HG02943 (cell line): Measurements from ENCODE around the gene CTNNAL1.
A peak's percentile ranks its signal among the peaks of the same experiment; 100 is the strongest.

Experiments used
- ATAC-seq: cut with Tn5 transposase; IDR thresholded peaks from one replicate; pipeline ENCODE4 v1.9.1; 2021; ENCODE audit warnings: mild to moderate bottlenecking, low read depth, moderate library complexity; ENCODE audit not compliant: unreplicated experiment

The CTNNAL1 gene

GRCh38 chr9:109030426-109030825 is 17.1 kb upstream of the CTNNAL1 start:
- no peak for ATAC-seq

- ATAC-seq: no peak
Observed at GRCh38 chr9:109028457-109028856, 15.2 kb upstream of the CTNNAL1 start.

GRCh38 chr9:109027176-109027575 is 13.9 kb upstream of the CTNNAL1 start:
- no peak for ATAC-seq

GRCh38 chr9:109026306-109026705 is 13.0 kb upstream of the CTNNAL1 start:
- no peak for ATAC-seq

GRCh38 chr9:109022873-109023272 is 9.6 kb upstream of the CTNNAL1 start:
- ATAC-seq: no peak

- no peak for ATAC-seq
Observed at GRCh38 chr9:109020581-109021511, 7.5 kb upstream of the CTNNAL1 start.

- ATAC-seq: no peak
Observed at GRCh38 chr9:109020113-109020512, 6.8 kb upstream of the CTNNAL1 start.

- no peak for ATAC-seq
Observed at GRCh38 chr9:109019420-109019819, 6.1 kb upstream of the CTNNAL1 start.

GRCh38 chr9:109017493-109017892 is 4.2 kb upstream of the CTNNAL1 start:
- no peak for ATAC-seq

GRCh38 chr9:109017061-109017460 is 3.8 kb upstream of the CTNNAL1 start:
- ATAC-seq: no peak

GRCh38 chr9:109016132-109016531 is 2.8 kb upstream of the CTNNAL1 start:
- ATAC-seq: no peak

- no peak for ATAC-seq
Observed at GRCh38 chr9:109014608-109015280, 1.4 kb upstream of the CTNNAL1 start.

GRCh38 chr9:109013679-109014607 is 644 bp upstream of the CTNNAL1 start:
- ATAC-seq: no peak

GRCh38 chr9:109012009-109012875 is 1.1 kb downstream of the CTNNAL1 start:
- peak; percentile 30 for ATAC-seq

GRCh38 chr9:109011231-109011671 is 2.0 kb downstream of the CTNNAL1 start:
- no peak for ATAC-seq

- no peak for ATAC-seq
Observed at GRCh38 chr9:109010746-109011145, 2.6 kb downstream of the CTNNAL1 start.

GRCh38 chr9:109005678-109006077 is 7.6 kb downstream of the CTNNAL1 start:
- ATAC-seq: no peak

GRCh38 chr9:109003116-109003515 is 10.2 kb downstream of the CTNNAL1 start:
- no peak for ATAC-seq

- ATAC-seq: no peak
Observed at GRCh38 chr9:109002141-109002540, 11.2 kb downstream of the CTNNAL1 start.

- no peak for ATAC-seq
Observed at GRCh38 chr9:109001275-109001676, 12.0 kb downstream of the CTNNAL1 start.
